ENCODE data around the gene RIMS3. TPM values are rescaled to one million over a fixed set of nuclear protein-coding genes. Genes with fewer than 3 reads are reported as not detected.
"Not testable (repeated sequence)": the region's sequence is repeated elsewhere in the genome, so short reads cannot be mapped to it uniquely, and the experiment has no call there.

The RIMS3 gene
- total RNA-seq, 4 donors from 2014 or later = 0.79 to 2.2 (median 1.7) TPM

- peak; percentile 94 for ATAC-seq (ENCODE audit: low FRiP score)
- DNase-seq (ENCODE audit: low spot score) = peak; percentile 39
- no peak for TF ChIP-seq CTCF (IDR thresholded peaks at IDR 0.05)
Observed at GRCh38 chr1:40709100-40709801, 43.8 kb upstream of the RIMS3 start.

- ATAC-seq (ENCODE audit: low FRiP score) = peak; percentile 76
- no peak for DNase-seq (ENCODE audit: low spot score)
- TF ChIP-seq CTCF (IDR thresholded peaks at IDR 0.05) = no peak
Observed at GRCh38 chr1:40708750-40709099, 43.2 kb upstream of the RIMS3 start.

- ATAC-seq (ENCODE audit: low FRiP score) (no peak), DNase-seq (ENCODE audit: low spot score) (no peak)
- no peak for TF ChIP-seq CTCF (IDR thresholded peaks at IDR 0.05)
Observed at GRCh38 chr1:40706626-40707025, 41.1 kb upstream of the RIMS3 start.

- no peak for ATAC-seq (ENCODE audit: low FRiP score)
- DNase-seq (ENCODE audit: low spot score) = no peak
- TF ChIP-seq CTCF (IDR thresholded peaks at IDR 0.05) = no peak
Observed at GRCh38 chr1:40704817-40705733, 39.6 kb upstream of the RIMS3 start.

- no peak for DNase-seq (ENCODE audit: low spot score)
- TF ChIP-seq CTCF (IDR thresholded peaks at IDR 0.05) = no peak
- ATAC-seq (ENCODE audit: low FRiP score) = no peak
Observed at GRCh38 chr1:40703316-40703715, 37.8 kb upstream of the RIMS3 start.

GRCh38 chr1:40702810-40703209 is 37.3 kb upstream of the RIMS3 start:
- not testable (repeated sequence) for DNase-seq (ENCODE audit: low spot score); ATAC-seq (ENCODE audit: low FRiP score)

GRCh38 chr1:40701684-40702083 is 36.2 kb upstream of the RIMS3 start:
- no peak for TF ChIP-seq CTCF (IDR thresholded peaks at IDR 0.05)
- no peak for DNase-seq (ENCODE audit: low spot score)
- no peak for ATAC-seq (ENCODE audit: low FRiP score)
